ENCODE results near the gene SYNDIG1L.

The SYNDIG1L gene

GRCh38 chr14:74411671-74412070, 14.3 kb downstream of the SYNDIG1L start:
- peaks cover 0 to 11% (median 0%) of the 10 kb centered on the region in 3 experiments for H3K27me3 ChIP-seq (ENCODE audit: control insufficient read depth in 3 of 3, insufficient read depth in 3 of 3, low read depth in 1 of 3, low read length in 3 of 3)
- H3K4ac ChIP-seq (ENCODE audit: low read length), result no peak overlapping the region
- H3K18ac ChIP-seq (ENCODE audit: low read length), result peak overlapping the region; percentile 78
- H3K4me1 ChIP-seq (ENCODE audit: control insufficient read depth in 2 of 2, insufficient read depth in 1 of 2, low read depth in 1 of 2, low read length in 2 of 2), result peaks cover 17 to 20% of the 10 kb centered on the region in 2 donors
- peak overlapping the region; percentile 59 for H2AK5ac ChIP-seq (ENCODE audit: low read depth, low read length)
- H3K27ac ChIP-seq (replicated peaks; ENCODE audit: low read length), result no peak overlapping the region
- H3K36me3 ChIP-seq (replicated peaks in 1 of 2; ENCODE audit: control insufficient read depth in 2 of 2, insufficient read depth in 2 of 2, low read length in 2 of 2), result no peaks in the 10 kb centered on the region
- H3K9me3 ChIP-seq (replicated peaks in 1 of 2; ENCODE audit: control insufficient read depth in 2 of 2, insufficient read depth in 1 of 2, low read depth in 1 of 2, low read length in 2 of 2), result no peaks in the 10 kb centered on the region
- peak overlapping the region; percentile 73 for H2BK15ac ChIP-seq (ENCODE audit: low read length)
- no peak overlapping the region for H3K4me2 ChIP-seq (ENCODE audit: insufficient read depth, low read length, poor library complexity, severe bottlenecking)
- no peak for DNase-seq (ENCODE audit: low spot score)
- H3K14ac ChIP-seq (ENCODE audit: low read length), result no peak overlapping the region
- H3K9ac ChIP-seq (ENCODE audit: low read depth, low read length, poor library complexity), result no peak overlapping the region
- H3K4me3 ChIP-seq (ENCODE audit: low read length in 2 of 2), result no peak overlapping the region
- no peak overlapping the region for H4K8ac ChIP-seq (ENCODE audit: low read depth, low read length)
- H2BK120ac ChIP-seq (ENCODE audit: low read depth, low read length), result peak overlapping the region; percentile 62
- no peak overlapping the region for H4K91ac ChIP-seq (ENCODE audit: low read depth, low read length, poor library complexity)
- no peak overlapping the region for H2BK5ac ChIP-seq (ENCODE audit: low read length)
- no peak overlapping the region for H3K23ac ChIP-seq (ENCODE audit: low read depth, low read length, poor library complexity)
- peaks cover 4% of the 10 kb centered on the region for H3K79me1 ChIP-seq (ENCODE audit: low read depth, low read length)
- H2BK12ac ChIP-seq (ENCODE audit: low read length), result no peak overlapping the region
- no peak overlapping the region for H2AFZ ChIP-seq (ENCODE audit: low read length)
- WGBS, 2 donors (ENCODE audit: extremely low coverage in 2 of 2, insufficient read length in 2 of 2, insufficient replicate concordance in 1 of 2), result no CpG with 5 or more reads among the region's 7 CpGs

DNA sequence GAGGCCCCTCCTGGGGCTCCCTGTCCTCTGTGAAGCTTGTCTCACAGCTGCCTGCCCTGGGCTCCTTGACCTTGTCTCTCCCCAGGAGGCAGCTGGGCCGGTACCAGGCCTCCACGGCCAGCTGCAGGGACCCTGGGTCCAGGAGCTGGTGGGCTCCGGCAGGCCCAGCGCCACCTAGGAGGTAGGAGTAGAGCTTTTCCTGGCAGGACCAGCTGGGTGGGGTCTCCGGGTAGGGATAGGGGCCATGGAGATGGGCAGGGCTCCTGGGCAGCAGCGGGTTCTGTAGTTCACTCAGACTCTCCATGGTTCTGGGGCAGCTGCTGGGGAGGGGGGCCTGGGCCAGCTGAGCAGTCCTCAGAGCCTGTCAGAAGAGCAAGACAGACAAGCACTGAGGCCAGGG, 16.6 kb downstream of the SYNDIG1L start:
- H4K8ac ChIP-seq (ENCODE audit: low read depth, low read length), result no peak overlapping the region
- peak overlapping the region; percentile 14 for H2BK12ac ChIP-seq (ENCODE audit: low read length)
- H3K4ac ChIP-seq (ENCODE audit: low read length), result no peak overlapping the region
- no peaks in the 10 kb centered on the region for H3K36me3 ChIP-seq (replicated peaks in 1 of 2; ENCODE audit: control insufficient read depth in 2 of 2, insufficient read depth in 2 of 2, low read length in 2 of 2)
- H3K4me1 ChIP-seq (ENCODE audit: control insufficient read depth in 2 of 2, insufficient read depth in 1 of 2, low read depth in 1 of 2, low read length in 2 of 2), result peaks cover 8 to 18% of the 10 kb centered on the region in 2 donors
- H3K14ac ChIP-seq (ENCODE audit: low read length), result peak overlapping the region; percentile 67
- H2AK5ac ChIP-seq (ENCODE audit: low read depth, low read length), result no peak overlapping the region
- no peak overlapping the region for H3K4me3 ChIP-seq (ENCODE audit: low read length in 2 of 2)
- peaks cover 0 to 19% (median 0%) of the 10 kb centered on the region in 3 experiments for H3K27me3 ChIP-seq (ENCODE audit: control insufficient read depth in 3 of 3, insufficient read depth in 3 of 3, low read depth in 1 of 3, low read length in 3 of 3)
- H3K27ac ChIP-seq (replicated peaks; ENCODE audit: low read length), result no peak overlapping the region
- no peak overlapping the region for H3K4me2 ChIP-seq (ENCODE audit: insufficient read depth, low read length, poor library complexity, severe bottlenecking)
- H3K9me3 ChIP-seq (replicated peaks in 1 of 2; ENCODE audit: control insufficient read depth in 2 of 2, insufficient read depth in 1 of 2, low read depth in 1 of 2, low read length in 2 of 2), result no peaks in the 10 kb centered on the region
- DNase-seq (ENCODE audit: low spot score), result no peak
- H2AFZ ChIP-seq (ENCODE audit: low read length), result no peak overlapping the region
- H3K18ac ChIP-seq (ENCODE audit: low read length), result peak overlapping the region; percentile 86
- H2BK15ac ChIP-seq (ENCODE audit: low read length), result peak overlapping the region; percentile 86
- no peak overlapping the region for H4K91ac ChIP-seq (ENCODE audit: low read depth, low read length, poor library complexity)
- H2BK120ac ChIP-seq (ENCODE audit: low read depth, low read length), result no peak overlapping the region
- H3K9ac ChIP-seq (ENCODE audit: low read depth, low read length, poor library complexity), result no peak overlapping the region
- peak overlapping the region; percentile 10 for H2BK5ac ChIP-seq (ENCODE audit: low read length)
- peaks cover 4% of the 10 kb centered on the region for H3K79me1 ChIP-seq (ENCODE audit: low read depth, low read length)
- WGBS, 2 donors (ENCODE audit: extremely low coverage in 2 of 2, insufficient read length in 2 of 2, insufficient replicate concordance in 1 of 2), result no CpG with 5 or more reads among the region's 6 CpGs
- H3K23ac ChIP-seq (ENCODE audit: low read depth, low read length, poor library complexity), result no peak overlapping the region

DNA sequence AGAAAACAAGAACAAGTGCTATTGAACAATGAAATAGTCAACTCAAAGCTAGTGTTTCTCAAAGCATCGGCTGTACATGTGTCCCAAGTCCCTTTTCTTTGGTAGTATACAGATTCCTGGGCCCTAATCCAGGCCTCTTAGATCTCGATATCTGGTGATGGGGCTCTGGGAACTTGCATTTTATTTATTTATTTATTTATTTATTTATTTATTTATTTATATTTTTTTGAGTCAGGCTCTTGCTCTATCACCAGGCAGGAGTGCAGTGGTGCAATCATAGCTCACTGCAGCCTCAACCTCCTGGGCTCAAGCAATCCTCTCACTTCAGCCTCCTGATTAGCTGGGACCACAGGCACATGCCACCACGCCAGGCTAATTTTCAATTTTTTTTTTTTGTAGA, 17.1 kb downstream of the SYNDIG1L start:
- Histone ChIP-seq H4K8ac (ENCODE audit: low read depth, low read length) (no peak overlapping the region), H3K4me2 (ENCODE audit: insufficient read depth, low read length, poor library complexity, severe bottlenecking) (no peak overlapping the region), H3K9me3 (replicated peaks in 1 of 2; ENCODE audit: control insufficient read depth in 2 of 2, insufficient read depth in 1 of 2, low read depth in 1 of 2, low read length in 2 of 2) (no peaks in the 10 kb centered on the region), H3K9ac (ENCODE audit: low read depth, low read length, poor library complexity) (no peak overlapping the region), H2AK5ac (ENCODE audit: low read depth, low read length) (no peak overlapping the region), H3K27me3 (ENCODE audit: control insufficient read depth in 3 of 3, insufficient read depth in 3 of 3, low read depth in 1 of 3, low read length in 3 of 3) (peaks cover 0 to 22% (median 0%) of the 10 kb centered on the region in 3 experiments), H2AFZ (ENCODE audit: low read length) (no peak overlapping the region), H3K4me3 (ENCODE audit: low read length in 2 of 2) (no peak overlapping the region), H3K36me3 (replicated peaks in 1 of 2; ENCODE audit: control insufficient read depth in 2 of 2, insufficient read depth in 2 of 2, low read length in 2 of 2) (no peaks in the 10 kb centered on the region), H3K14ac (ENCODE audit: low read length) (no peak overlapping the region), H2BK120ac (ENCODE audit: low read depth, low read length) (no peak overlapping the region), H3K79me1 (ENCODE audit: low read depth, low read length) (peaks cover 6% of the 10 kb centered on the region), H2BK12ac (ENCODE audit: low read length) (no peak overlapping the region), H3K4me1 (ENCODE audit: control insufficient read depth in 2 of 2, insufficient read depth in 1 of 2, low read depth in 1 of 2, low read length in 2 of 2) (peaks cover 3 to 14% of the 10 kb centered on the region in 2 donors), H3K18ac (ENCODE audit: low read length) (no peak overlapping the region), H3K4ac (ENCODE audit: low read length) (no peak overlapping the region), H3K27ac (replicated peaks; ENCODE audit: low read length) (no peak overlapping the region), H3K23ac (ENCODE audit: low read depth, low read length, poor library complexity) (no peak overlapping the region), H4K91ac (ENCODE audit: low read depth, low read length, poor library complexity) (no peak overlapping the region), H2BK5ac (ENCODE audit: low read length) (no peak overlapping the region), H2BK15ac (ENCODE audit: low read length) (no peak overlapping the region)
- no peak for DNase-seq (ENCODE audit: low spot score)
- no CpG with 5 or more reads among the region's 3 CpGs for WGBS, 2 donors (ENCODE audit: extremely low coverage in 2 of 2, insufficient read length in 2 of 2, insufficient replicate concordance in 1 of 2)

- H2BK12ac ChIP-seq (ENCODE audit: low read length), result peak overlapping the region; percentile 53
- H2AFZ ChIP-seq (ENCODE audit: low read length), result no peak overlapping the region
- H2BK5ac ChIP-seq (ENCODE audit: low read length), result peak overlapping the region; percentile 80
- H3K4me3 ChIP-seq (ENCODE audit: low read length in 2 of 2), result no peak overlapping the region
- H3K4ac ChIP-seq (ENCODE audit: low read length), result no peak overlapping the region
- H3K79me1 ChIP-seq (ENCODE audit: low read depth, low read length), result peaks cover 6% of the 10 kb centered on the region
- H3K27me3 ChIP-seq (ENCODE audit: control insufficient read depth in 3 of 3, insufficient read depth in 3 of 3, low read depth in 1 of 3, low read length in 3 of 3), result peaks cover 0 to 18% (median 0%) of the 10 kb centered on the region in 3 experiments
- peak overlapping the region; percentile 61 for H2BK120ac ChIP-seq (ENCODE audit: low read depth, low read length)
- H3K4me2 ChIP-seq (ENCODE audit: insufficient read depth, low read length, poor library complexity, severe bottlenecking), result no peak overlapping the region
- no peaks in the 10 kb centered on the region for H3K9me3 ChIP-seq (replicated peaks in 1 of 2; ENCODE audit: control insufficient read depth in 2 of 2, insufficient read depth in 1 of 2, low read depth in 1 of 2, low read length in 2 of 2)
- no peak overlapping the region for H3K27ac ChIP-seq (replicated peaks; ENCODE audit: low read length)
- H4K91ac ChIP-seq (ENCODE audit: low read depth, low read length, poor library complexity), result no peak overlapping the region
- H3K14ac ChIP-seq (ENCODE audit: low read length), result peak overlapping the region; percentile 75
- H2BK15ac ChIP-seq (ENCODE audit: low read length), result peak overlapping the region; percentile 83
- peak overlapping the region; percentile 96 for H2AK5ac ChIP-seq (ENCODE audit: low read depth, low read length)
- peaks cover 2 to 10% of the 10 kb centered on the region in 2 donors for H3K4me1 ChIP-seq (ENCODE audit: control insufficient read depth in 2 of 2, insufficient read depth in 1 of 2, low read depth in 1 of 2, low read length in 2 of 2)
- no peak overlapping the region for H3K9ac ChIP-seq (ENCODE audit: low read depth, low read length, poor library complexity)
- H3K36me3 ChIP-seq (replicated peaks in 1 of 2; ENCODE audit: control insufficient read depth in 2 of 2, insufficient read depth in 2 of 2, low read length in 2 of 2), result no peaks in the 10 kb centered on the region
- H4K8ac ChIP-seq (ENCODE audit: low read depth, low read length), result no peak overlapping the region
- WGBS, 2 donors (ENCODE audit: extremely low coverage in 2 of 2, insufficient read length in 2 of 2, insufficient replicate concordance in 1 of 2), result no CpG with 5 or more reads among the region's 5 CpGs
- DNase-seq (ENCODE audit: low spot score), result no peak
- H3K18ac ChIP-seq (ENCODE audit: low read length), result peak overlapping the region; percentile 44
- H3K23ac ChIP-seq (ENCODE audit: low read depth, low read length, poor library complexity), result peak overlapping the region; percentile 18
Measured at GRCh38 chr14:74407801-74408154, 18.2 kb downstream of the SYNDIG1L start.
